ENCODE data around the gene ALDH2.

GRCh38 chr12:111757361-111758119 is 9.2 kb upstream of the ALDH2 start:
- TF ChIP-seq, protein P1, sequence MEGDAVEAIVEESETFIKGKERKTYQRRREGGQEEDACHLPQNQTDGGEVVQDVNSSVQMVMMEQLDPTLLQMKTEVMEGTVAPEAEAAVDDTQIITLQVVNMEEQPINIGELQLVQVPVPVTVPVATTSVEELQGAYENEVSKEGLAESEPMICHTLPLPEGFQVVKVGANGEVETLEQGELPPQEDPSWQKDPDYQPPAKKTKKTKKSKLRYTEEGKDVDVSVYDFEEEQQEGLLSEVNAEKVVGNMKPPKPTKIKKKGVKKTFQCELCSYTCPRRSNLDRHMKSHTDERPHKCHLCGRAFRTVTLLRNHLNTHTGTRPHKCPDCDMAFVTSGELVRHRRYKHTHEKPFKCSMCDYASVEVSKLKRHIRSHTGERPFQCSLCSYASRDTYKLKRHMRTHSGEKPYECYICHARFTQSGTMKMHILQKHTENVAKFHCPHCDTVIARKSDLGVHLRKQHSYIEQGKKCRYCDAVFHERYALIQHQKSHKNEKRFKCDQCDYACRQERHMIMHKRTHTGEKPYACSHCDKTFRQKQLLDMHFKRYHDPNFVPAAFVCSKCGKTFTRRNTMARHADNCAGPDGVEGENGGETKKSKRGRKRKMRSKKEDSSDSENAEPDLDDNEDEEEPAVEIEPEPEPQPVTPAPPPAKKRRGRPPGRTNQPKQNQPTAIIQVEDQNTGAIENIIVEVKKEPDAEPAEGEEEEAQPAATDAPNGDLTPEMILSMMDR (IDR thresholded peaks at IDR 0.05), result no peak
- TF ChIP-seq POLR2AphosphoS5 (IDR thresholded peaks at IDR 0.05) (no peak), POLR2A (IDR thresholded peaks at IDR 0.05) (no peak)
